Esophagus (tissue), 2 donors: Measurements from ENCODE around the gene PTTG1IP. TPM values are rescaled to one million over a fixed set of nuclear protein-coding genes. Genes with fewer than 3 reads are reported as not detected.
"Not testable (repeated sequence)": the region's sequence is repeated elsewhere in the genome, so short reads cannot be mapped to it uniquely, and the experiment has no call there.

Experiments used
- H3K27ac ChIP-seq, 2 donors: one replicate each; pipeline ENCODE4 v1.5.1; 2013; ENCODE audit warnings: low read depth in 2 of 2, mild to moderate bottlenecking in 2 of 2, inconsistent platforms in 1 of 2, low read length in 1 of 2, moderate library complexity in 1 of 2
- H3K27me3 ChIP-seq, 2 donors: one replicate each; pipeline ENCODE4 v1.6.1; 2013; ENCODE audit warnings: low read length in 2 of 2, control low read depth in 1 of 2, mild to moderate bottlenecking in 1 of 2; ENCODE audit not compliant: insufficient read depth in 2 of 2, control insufficient read depth in 1 of 2
- H3K36me3 ChIP-seq, 2 donors: one replicate each; pipeline ENCODE4 v1.6.1; 2013; ENCODE audit warnings: low read length in 1 of 2; ENCODE audit not compliant: control insufficient read depth in 2 of 2, insufficient read depth in 2 of 2
- H3K4me1 ChIP-seq, 2 donors: one replicate each; pipeline ENCODE4 v1.6.1; 2013; ENCODE audit warnings: low read length in 1 of 2; ENCODE audit not compliant: control insufficient read depth in 2 of 2, insufficient read depth in 2 of 2
- H3K4me3 ChIP-seq, 2 donors: one replicate each; pipeline ENCODE4 v1.5.1; 2013; ENCODE audit warnings: low read length in 2 of 2, mild to moderate bottlenecking in 2 of 2, low read depth in 1 of 2, moderate library complexity in 1 of 2
- H3K9me3 ChIP-seq, 2 donors: one replicate each; pipeline ENCODE4 v1.6.1; 2013; ENCODE audit warnings: mild to moderate bottlenecking in 2 of 2, low read depth in 1 of 2, low read length in 1 of 2, moderate library complexity in 1 of 2; ENCODE audit not compliant: control insufficient read depth in 2 of 2, insufficient read depth in 1 of 2
- WGBS, 2 donors: extraction: QIAGEN DNeasy Blood & Tissue Kit; methylation state at CpG; one replicate each; pipeline ENCODE4 v1.1.7; 2013; 5-methylcytosine and 5-hydroxymethylcytosine counted together
- polyA plus RNA-seq, 2 donors: library from polyadenylated mRNA; stranded (reverse); fragments of 200-250 nt; gene quantifications; one replicate each; pipeline ENCODE4 v1.2.3, GENCODE V29; 2013
- donor health status: healthy with polysubstance abuse.
- donor health status: Bipolar disorder and iron deficiency.

Gene PTTG1IP
- polyA plus RNA-seq, 2 donors = 45.8 to 47.4 TPM

DNA sequence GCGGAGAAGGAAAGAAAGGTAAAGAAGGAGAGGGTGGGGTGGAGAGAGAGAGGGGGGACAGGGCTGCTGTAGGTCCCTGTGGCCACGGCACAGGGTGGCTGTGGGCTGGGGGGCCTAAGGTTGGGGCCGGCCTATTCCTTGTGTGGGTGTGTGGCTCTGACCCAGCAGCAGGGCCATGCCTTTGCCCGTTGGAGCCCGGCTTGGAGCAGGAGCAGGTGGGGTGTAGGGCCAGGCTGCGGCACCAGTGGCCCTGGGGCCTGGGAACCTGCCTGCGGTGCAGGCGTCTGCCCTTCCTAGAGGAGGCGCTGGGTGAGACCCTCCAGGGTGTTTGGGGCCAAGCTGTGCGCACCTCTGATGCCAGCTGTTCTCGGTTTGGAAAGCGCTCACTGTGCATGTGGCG, 36.0 kb downstream of the PTTG1IP start:
- H3K27me3 ChIP-seq = no peaks in the 10 kb centered on the region
- 90 to 91% methylated on average over 13 of the region's 13 CpGs for WGBS, 2 donors

DNA sequence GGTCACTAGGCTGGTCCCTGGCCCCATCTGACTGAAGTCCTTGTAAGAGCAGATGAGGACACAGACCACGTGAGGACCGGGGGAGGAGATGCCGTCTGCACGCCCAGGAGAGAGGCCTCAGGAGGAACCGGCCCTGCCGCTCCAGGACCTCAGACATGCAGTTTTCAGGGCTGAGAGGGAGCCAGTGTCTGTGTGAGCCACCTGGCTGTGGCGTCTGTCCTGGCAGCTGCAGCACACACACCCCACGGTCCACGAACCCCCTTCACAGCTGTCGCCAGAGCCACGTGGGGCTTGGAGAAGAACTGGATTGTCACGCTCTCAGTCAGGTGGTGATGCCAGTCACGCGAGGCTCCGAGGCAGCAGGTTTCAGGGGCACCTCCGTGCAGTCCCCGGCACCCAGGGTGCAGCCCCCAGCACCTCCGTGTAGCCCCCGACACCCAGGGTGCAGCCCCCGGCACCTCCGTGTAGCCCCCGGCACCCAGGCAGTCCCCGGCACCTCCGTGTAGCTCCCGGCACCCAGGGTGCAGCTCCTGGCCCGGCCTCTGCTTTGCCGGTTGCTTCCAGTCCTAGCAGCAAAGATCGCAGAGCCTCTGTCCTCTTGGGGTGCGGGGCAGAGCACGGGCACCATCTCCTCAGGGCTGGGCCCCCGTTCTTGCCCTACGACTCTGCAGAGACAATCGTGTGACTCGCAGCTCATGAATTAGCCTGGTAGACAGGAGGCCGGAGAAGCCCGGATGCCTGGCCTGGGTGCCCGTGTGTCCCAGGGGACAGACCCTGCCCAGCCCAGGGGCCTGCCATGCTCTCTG, 36.6 kb downstream of the PTTG1IP start:
- Histone ChIP-seq H3K36me3 (no peaks in the 10 kb centered on the region), H3K9me3 (no peaks in the 10 kb centered on the region), H3K27me3 (no peaks in the 10 kb centered on the region), H3K27ac (no peak overlapping the region), H3K4me1 (peaks cover 4 to 6% of the 10 kb centered on the region in 2 donors), H3K4me3 (no peak overlapping the region)
- WGBS, 2 donors = 56 to 64% methylated on average over 32 to 37 of the region's 37 CpGs

More for the DNA sequence above, 36.0 kb downstream of the PTTG1IP start:
- Histone ChIP-seq H3K9me3 (no peaks in the 10 kb centered on the region), H3K36me3 (no peaks in the 10 kb centered on the region), H3K27ac (no peak overlapping the region), H3K4me3 (no peak overlapping the region), H3K4me1 (peaks cover 4 to 6% of the 10 kb centered on the region in 2 donors)

DNA sequence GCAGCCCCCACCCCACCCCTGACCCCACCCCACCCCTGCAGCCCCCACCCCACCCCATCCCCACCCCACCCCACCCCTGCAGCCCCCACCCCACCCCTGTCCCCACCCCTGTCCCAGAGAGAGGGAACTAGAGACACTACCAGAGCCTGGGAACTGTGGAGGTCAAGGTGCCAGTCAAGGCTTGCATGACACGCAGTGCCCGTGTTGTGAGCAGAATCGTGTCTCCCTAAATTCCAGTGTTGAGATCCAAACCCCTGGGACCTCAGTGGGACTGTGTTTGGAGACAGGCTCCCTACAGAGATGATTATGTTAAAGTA, 37.2 kb downstream of the PTTG1IP start:
- peaks cover 4 to 6% of the 10 kb centered on the region in 2 donors for H3K4me1 ChIP-seq
- H3K27ac ChIP-seq = no peak overlapping the region
- H3K9me3 ChIP-seq = no peaks in the 10 kb centered on the region
- 35 to 40% methylated on average over 3 of the region's 3 CpGs for WGBS, 2 donors
- no peaks in the 10 kb centered on the region for H3K27me3 ChIP-seq
- H3K4me3 ChIP-seq = no peak overlapping the region
- H3K36me3 ChIP-seq = no peaks in the 10 kb centered on the region

GRCh38 chr21:44835647-44835973, 37.9 kb downstream of the PTTG1IP start:
- Histone ChIP-seq H3K27me3 (no peaks in the 10 kb centered on the region), H3K27ac (no peak overlapping the region), H3K4me1 (peaks cover 4 to 6% of the 10 kb centered on the region in 2 donors), H3K9me3 (no peaks in the 10 kb centered on the region), H3K36me3 (no peaks in the 10 kb centered on the region), H3K4me3 (no peak overlapping the region)
- WGBS, 2 donors = 58 to 69% methylated on average over 8 of the region's 8 CpGs

- Histone ChIP-seq H3K4me1 (peaks cover 4 to 6% of the 10 kb centered on the region in 2 donors), H3K9me3 (no peaks in the 10 kb centered on the region), H3K36me3 (no peaks in the 10 kb centered on the region), H3K4me3 (no peak overlapping the region), H3K27ac (no peak overlapping the region), H3K27me3 (no peaks in the 10 kb centered on the region)
- 69 to 80% methylated on average over 29 of the region's 29 CpGs for WGBS, 2 donors
Measured at GRCh38 chr21:44834951-44835646, 38.4 kb downstream of the PTTG1IP start.

GRCh38 chr21:44834231-44834950, 39.1 kb downstream of the PTTG1IP start:
- Histone ChIP-seq H3K36me3 (no peaks in the 10 kb centered on the region), H3K4me3 (no peak overlapping the region), H3K27ac (no peak overlapping the region), H3K4me1 (peaks cover 4 to 6% of the 10 kb centered on the region in 2 donors), H3K9me3 (no peaks in the 10 kb centered on the region), H3K27me3 (no peaks in the 10 kb centered on the region)
- WGBS, 2 donors = 82 to 86% methylated on average over 26 of the region's 26 CpGs

DNA sequence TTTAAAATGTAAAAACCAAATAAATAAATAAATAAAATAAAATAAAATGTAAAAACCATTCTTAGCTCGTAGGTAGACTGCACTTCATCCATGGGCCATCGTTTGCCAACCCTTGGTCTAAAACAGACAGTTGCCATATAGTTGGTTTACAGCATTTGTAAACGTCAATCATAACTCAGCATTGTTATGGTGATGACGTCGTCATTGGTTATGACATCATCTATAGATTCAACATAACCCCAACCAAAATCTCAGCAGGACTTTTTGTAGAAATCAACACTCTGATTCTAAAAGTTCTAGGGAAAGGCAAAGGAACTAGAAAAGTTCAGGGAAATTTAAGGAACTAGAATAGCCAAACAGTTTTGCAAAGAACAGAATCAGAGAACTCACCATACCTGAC, 39.8 kb downstream of the PTTG1IP start:
- no peak overlapping the region for H3K27ac ChIP-seq
- WGBS, 2 donors = 85 to 87% methylated on average over 5 of the region's 5 CpGs
- no peaks in the 10 kb centered on the region for H3K27me3 ChIP-seq
- no peak overlapping the region for H3K4me3 ChIP-seq
- H3K36me3 ChIP-seq = no peaks in the 10 kb centered on the region
- H3K4me1 ChIP-seq = peaks cover 4 to 6% of the 10 kb centered on the region in 2 donors
- H3K9me3 ChIP-seq = no peaks in the 10 kb centered on the region

DNA sequence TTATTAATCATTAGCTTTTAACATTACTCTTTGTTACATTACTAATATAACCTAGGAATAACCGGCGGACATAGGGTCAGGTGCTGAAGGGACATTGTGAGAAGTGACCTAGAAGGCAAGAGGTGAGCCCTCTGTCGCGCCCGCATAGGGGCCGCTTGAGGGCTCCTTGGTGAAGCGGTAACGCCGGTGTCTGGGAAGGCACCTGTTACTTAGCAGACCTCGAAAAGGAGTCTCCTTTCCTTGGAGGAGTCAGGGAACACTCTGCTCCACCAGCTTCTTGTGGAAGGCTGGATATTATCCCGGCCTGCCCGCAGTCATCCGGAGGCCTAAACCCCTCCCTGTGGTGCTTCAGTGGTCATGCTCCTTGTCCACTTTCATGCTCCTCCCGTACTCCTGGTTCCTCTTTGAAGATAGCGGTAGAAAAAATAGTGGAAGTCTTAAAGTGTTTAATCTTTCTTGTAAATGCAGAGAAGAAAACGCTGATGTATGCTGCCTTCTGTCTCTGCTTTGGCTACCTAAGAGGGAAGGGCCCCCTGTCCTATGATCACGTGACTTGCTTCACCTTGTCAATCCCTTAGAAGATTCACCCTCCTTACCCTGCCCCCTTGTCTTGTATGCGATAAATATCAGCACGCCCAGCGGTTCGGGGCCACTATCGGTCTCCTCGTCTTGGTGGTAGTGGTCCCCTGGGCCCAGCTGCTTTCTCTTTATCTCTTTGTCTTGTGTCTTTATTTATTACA, 40.8 kb downstream of the PTTG1IP start:
- not testable (repeated sequence) for H3K9me3 ChIP-seq, H3K36me3 ChIP-seq, H3K4me1 ChIP-seq, H3K27ac ChIP-seq, H3K4me3 ChIP-seq, H3K27me3 ChIP-seq
- WGBS, 2 donors = 91 to 92% methylated on average over 23 of the region's 23 CpGs

DNA sequence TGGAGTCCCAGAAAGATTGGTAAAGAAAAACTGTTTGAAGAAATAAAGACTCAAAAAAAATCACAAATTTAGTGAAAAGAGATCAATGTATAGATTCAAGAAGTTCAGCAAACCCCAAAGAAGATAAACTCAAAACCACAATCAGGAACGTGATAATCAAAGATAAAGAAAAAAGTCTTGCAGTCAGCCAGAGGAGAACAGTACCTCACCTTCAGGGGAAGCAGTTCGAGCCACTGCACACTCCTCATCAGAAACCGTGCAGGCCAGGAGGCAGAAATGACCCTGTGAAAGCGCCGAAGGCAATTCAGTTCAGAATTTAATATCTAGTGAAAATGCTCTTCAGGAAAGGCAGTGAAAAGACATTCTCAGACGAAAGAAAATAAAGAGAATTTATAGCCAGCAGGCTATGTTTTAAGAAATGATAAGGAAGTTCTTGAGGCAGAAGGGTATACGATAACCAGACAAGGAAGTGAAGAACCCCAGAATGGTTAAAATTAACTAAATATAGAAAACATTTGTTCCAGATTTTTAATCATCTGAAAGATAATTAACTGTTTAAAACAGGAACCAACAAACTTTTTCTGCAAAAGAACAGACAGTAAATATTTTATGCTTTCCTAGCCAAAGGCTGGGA, 42.1 kb downstream of the PTTG1IP start:
- 59 to 65% methylated on average over 7 of the region's 7 CpGs for WGBS, 2 donors
- Histone ChIP-seq H3K27ac (no peak overlapping the region), H3K36me3 (no peaks in the 10 kb centered on the region), H3K4me1 (no peaks in the 10 kb centered on the region), H3K4me3 (no peak overlapping the region), H3K9me3 (peaks cover 0 to 9% of the 10 kb centered on the region in 2 donors), H3K27me3 (no peaks in the 10 kb centered on the region)
